ENCODE results near the gene SNX15.

- TF ChIP-seq ZNF274 (IDR thresholded peaks at IDR 0.05; ENCODE audit: low read depth, low read length) = no peak
- TF ChIP-seq SUZ12 (IDR thresholded peaks at IDR 0.05; ENCODE audit: extremely low read depth, insufficient read depth, insufficient read length) = no peak
These were observed 31.3 kb downstream of the SNX15 start, which contains the start of gene NAALADL1 for GRCh38 chr11:65058419-65059054.
